HG03103 (cell line): ENCODE data around the gene DLL1.
"Not testable (repeated sequence)": the region's sequence is repeated elsewhere in the genome, so short reads cannot be mapped to it uniquely, and the experiment has no call there.

Experiments used
- ATAC-seq: cut with Tn5 transposase; IDR thresholded peaks from one replicate; pipeline ENCODE4 v1.9.1; 2021; ENCODE audit warnings: low read depth; ENCODE audit not compliant: unreplicated experiment

DLL1 gene

DNA sequence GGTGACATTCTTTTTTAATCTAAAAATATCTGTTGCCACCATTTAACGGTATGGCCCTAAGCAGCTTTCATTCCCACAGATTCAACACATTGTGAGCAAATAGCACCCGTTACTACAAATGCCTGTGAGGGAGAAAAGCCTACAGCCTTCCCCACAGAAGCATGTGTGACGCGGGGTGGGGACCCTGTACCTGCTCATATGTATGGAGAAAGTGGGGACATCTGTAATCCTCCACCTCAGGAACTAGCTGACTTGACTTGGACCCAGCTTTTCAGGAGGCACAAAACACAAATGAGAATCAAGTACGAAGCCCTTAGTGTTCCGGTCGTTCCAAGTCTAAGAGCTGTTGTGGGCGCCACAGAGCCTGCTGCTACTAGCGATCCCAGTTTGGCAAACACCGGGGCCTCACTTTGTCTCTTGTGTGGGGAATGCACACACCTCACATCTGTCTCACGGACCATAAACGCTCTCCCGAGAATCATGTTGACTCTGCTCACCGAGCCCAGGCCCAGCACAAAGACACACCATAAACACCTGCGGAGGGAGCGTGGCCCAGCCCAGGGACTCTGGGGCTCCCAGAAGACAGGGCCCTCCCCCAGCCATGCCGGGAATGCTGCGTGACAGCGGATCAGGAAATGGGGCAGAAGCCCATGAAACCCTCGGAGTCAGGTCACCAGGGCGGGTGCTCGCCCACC is 21.6 kb downstream of the DLL1 start:
- no peak for ATAC-seq

DNA sequence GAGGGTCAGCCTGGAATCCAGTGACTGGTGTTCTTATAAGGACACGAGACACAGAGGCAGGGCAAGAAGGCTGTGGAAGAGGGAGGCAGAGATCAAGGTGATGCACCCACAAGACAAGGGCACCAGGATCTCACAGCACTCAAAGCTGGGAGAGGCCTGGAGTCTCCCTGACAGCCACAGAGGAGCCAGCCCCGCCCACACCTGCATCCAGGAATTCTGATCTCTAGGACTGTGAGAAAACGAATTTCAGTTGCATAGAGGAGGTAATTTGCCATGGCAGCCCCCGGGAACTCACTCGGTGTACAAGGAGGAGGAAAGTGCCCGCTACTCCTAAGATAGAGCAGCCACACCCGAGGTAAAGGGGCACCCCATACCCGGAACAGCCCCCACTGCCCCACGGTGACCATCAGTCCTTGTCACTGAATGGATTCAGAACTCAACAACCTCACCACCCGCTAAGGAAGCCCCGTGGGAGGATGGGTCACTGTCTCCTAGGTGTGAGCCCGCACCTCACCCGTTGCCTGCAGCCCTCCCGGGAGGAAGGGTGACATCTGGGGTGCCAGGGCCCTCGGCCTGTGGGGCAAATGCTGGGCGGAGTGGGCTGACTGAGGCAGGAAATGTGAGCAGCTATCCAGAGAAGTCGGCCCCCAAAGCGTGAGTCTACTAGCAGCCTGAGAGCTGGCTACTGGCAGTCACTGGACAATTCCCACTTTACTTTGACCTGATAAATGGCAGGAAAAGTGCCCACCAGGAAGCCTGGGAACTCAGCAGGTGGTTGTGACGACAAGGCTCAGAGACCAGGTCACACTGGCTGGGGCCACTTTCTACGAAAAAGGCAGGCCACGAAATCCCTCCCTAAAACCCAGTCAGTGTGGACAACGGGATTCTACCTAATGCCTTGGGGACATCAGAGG is 22.4 kb downstream of the DLL1 start:
- no peak for ATAC-seq

DNA sequence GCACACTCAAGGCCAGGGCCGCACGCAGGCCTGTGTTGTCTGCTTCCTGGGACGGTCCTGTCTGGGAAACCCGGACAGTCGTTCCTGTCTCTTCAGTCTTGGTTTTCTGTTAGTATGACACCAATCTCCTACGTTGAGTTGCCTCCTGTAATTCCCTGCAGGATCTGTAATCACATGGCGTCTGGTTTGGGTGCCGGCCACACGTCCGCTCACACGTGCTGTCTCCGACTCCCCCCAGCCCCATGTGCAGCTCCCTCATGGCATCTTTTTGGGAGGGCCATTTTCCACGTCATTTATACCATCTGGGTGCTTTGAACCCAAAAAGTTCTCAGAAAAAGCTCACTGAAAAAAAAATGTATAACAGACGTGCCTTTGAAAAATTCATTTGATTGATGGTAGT is 23.2 kb downstream of the DLL1 start:
- no peak for ATAC-seq

DNA sequence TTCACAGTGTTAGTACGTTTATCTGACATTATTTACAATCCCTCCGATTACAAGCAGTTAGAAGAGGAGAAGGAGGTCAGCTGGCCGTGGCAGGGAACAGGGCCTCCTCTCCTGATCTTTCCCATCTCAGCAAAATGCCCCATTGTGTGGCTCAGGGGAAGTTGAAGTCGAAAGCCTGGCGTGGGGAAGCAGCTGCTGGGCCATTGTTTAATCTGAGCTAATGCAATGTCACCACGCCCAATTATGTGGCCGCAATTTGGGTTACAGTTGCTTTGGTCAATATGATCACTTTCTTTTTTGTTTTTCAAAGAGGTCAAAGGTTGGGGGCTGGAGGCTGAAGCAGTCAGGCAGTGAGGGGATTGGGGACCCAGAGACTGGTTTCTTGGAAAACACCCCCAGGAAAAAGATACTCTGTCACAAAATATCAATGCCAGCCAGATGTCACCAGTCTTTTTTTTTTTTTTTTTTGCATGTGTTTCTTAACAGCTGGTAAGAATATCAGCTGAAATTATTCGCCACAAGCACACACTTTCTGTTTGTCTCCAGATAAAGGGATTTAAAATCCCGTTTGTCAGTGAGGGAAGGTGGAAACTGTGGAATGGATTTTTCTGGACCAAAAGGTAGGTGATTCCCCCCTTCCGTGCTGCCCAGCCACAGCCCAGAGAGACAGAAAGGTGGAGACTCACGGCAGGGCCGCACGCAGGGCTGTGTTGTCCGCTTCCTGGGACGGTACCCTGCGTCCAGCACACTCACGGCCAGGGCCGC is 24.6 kb downstream of the DLL1 start:
- ATAC-seq: no peak

DNA sequence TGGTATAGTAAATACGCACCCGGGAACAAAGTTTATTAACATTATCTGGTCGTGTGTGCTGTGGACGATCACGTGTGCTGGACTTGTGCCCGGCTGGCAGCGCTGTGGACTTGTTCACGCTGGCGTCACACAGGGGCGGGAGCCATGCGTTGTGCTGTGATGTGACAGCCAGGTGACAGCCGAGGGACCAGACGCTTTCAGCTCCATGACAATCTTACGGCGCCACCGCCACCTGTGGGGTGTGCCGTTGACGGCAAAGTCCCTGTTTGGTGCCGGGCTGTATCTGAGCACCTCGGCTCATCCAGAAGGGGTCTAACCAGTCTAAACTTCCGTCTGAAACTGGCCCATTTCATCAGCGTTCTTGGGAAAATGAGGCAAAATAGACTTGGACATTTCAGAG is 25.2 kb downstream of the DLL1 start:
- no peak for ATAC-seq

DNA sequence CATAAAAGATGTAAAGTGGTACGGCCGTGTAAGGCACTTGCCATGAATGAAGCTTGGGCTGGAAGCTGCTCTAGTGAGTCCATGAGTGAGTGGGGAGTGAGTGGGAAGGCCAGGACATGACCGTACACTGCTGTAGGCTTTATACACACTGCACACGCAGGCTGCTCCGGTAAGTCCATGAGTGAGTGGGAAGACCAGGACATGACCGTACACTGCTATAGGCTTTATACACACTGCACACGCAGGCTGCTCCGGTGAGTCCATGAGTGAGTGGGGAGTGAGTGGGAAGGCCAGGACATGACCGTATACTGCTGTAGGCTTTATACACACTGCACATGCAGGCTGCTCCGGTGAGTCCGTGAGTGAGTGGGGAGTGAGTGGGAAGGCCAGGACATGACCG is 26.2 kb downstream of the DLL1 start:
- ATAC-seq: not testable (repeated sequence)

DNA sequence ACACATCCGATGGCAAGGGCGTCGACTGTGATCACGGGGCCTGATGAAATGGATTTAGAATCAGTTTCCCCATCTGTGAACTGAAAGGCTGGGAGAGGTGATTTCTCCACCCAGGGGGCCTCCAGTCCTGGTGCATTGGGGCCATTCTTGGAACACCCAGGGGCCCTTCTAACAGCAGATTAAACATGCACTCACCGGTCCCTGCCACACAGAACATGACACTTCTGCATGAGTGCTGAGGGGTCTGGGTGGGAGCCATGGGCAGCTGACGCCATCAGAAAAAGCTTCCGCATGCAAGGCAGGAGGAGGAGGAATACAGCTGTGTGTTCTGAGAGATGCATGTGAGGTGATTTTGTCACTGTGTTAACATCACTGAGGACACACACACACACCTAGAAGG is 26.8 kb downstream of the DLL1 start:
- no peak for ATAC-seq

DNA sequence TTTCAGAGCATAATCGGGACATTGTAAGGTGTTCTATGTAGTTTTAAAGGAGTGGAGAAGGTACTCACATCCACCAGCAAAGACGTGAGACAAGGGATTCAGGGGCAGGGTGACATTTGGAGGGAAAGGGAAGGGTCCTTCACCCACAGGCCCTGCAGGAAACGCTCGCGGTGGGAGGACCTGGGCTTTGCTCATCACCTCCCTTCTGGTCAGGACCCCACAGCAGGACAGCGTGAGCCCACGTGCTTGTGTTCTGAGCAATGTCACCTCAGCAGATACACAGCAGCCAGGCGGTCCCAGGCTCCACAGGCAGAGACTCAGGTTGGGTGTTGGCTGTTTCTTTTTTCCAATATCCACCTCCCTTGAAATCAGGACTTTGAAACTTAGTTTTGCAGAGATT is 27.5 kb downstream of the DLL1 start:
- ATAC-seq: no peak

DNA sequence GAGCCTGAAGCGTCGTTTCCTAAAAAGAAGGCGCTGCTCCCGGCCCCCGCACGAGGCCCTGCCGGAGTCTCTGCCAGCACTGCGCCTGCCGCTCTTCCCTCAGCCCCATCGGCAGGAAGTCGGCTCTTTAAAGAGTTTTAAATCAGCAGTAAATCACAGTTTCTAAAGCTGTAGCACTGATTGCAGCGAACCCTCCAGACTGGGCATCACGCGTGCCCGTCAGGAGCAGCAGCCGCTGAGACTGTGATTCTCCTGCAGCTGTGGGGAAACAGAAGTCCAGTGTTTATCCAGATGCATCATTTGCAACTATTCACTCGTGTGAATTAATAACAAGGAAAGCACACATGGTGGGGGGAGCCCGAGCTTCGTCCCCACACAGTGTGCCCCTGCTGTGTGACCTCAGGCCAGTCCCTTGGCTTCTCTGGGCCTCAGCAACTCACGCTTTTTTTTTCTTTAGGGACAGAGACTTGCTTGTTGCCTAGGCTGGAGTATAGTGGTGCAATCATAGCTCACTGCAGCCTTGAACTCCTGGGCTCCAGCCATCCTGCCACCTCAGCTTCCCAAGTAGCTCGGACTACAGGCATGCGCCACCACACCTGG is 28.3 kb downstream of the DLL1 start:
- ATAC-seq: no peak

DNA sequence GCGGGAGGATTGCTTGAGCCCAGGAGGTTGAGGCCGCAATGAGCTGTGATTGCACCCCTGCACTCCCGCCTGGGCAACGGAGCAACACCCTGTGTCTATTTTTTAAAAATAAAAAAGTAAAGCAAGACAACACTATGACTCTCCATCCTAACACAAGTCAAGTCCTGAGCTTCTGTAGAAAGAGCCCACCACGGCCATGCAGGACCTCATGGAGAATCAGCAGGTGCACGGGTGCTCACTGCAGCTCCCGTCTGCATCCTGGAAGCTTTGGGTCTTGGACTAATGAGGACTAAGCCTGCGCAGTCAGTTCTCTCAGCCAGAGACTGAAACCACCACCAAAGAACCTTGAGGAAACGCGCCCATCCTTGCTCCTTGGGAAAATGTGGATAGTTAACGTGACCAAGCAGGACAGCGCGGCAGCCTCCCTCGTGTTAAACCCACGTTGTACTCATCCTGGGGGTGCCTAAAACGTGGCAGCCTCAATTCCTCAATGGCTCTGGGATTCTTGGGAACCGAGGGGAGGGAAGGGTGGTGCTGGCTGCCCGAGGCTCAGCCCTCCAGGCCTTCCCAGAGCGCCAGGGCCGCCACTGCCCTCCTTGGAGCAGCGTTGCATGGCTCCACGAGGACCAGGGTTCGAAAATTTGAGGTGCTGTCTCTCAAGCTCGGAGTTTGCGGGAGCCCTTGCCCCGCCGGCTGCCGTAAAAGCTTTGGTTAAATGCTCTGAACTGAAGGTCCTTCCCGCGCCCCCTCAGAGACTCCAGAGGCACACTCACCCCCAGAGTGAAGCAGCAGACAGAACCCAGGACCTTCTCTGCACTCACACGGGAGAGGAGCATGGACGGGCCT is 29.0 kb downstream of the DLL1 start:
- no peak for ATAC-seq

DNA sequence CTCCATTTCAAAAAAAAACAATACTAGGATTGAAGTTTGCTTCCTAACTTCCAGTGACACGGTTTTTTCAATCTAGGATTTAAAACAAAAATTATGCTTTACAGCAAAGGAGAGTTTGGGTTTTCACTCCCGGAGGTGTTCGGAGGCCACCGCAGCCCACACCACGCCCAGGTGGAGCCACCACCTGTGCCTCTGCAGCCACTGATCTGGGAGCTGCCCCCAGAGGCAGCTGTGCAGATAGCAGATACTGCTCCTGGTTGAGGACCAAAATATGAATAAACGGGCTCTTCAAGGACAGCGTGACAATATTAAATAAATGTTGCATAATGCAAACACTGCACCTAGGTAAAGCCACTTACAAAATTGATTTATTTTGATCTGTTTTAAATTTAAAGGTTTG is 30.2 kb downstream of the DLL1 start:
- ATAC-seq: no peak

DNA sequence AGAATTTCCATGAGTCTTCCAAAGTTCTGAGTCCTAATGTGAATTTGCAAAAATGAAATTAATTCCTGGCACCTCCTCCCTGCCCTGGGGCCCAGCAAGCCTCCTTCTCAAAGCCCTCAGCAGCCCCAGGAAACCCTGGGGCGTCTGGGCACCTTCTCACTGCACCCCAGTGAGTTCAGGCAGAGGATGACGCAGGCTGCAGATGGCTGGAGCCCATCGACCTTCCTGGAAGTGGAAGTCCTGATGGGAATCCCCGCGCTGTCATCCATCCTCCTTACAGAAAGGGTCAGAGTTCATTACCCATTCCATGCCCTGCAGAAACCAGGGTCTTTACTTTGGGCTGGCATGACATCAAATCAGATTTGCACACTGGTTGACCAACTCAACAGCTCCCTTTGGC is 31.6 kb downstream of the DLL1 start:
- no peak for ATAC-seq

DNA sequence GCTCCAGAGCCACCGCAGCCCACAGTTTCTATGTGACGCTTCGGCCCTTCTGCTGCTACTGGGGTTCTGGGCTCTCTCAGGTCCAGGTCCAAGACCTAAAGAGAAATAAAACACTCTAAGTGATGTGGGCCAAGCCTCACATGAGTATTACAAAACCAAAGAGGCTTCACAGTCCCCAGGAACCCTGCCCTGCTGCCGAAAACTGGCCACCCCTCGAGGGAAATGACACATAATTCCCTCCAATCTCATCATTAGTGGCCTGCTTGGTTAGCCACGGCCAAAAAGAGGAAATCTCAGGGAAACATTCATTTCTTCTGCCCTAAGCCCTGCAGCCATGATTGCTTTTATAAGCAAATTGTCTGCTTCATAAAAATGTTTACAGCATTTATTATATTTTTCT is 32.5 kb downstream of the DLL1 start:
- no peak for ATAC-seq

DNA sequence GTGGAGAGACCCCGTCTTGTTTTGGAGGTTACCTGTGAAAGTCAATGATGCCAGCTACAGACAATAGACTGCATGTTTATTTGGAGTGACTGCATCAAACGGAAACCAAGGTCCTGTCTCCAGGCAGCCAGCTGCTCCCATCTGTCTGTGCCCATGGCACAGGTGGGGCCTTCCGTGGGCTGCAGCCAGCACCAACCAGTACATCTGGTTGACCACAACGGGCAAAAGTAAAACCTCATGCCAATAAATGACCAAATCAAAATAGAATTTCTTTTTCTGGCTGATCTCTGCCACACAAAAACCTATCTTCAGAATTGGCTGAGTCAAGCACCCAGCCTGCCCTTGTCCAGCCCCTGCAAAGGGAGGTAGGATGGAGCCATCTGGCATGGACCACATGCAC is 33.5 kb downstream of the DLL1 start:
- ATAC-seq: no peak

DNA sequence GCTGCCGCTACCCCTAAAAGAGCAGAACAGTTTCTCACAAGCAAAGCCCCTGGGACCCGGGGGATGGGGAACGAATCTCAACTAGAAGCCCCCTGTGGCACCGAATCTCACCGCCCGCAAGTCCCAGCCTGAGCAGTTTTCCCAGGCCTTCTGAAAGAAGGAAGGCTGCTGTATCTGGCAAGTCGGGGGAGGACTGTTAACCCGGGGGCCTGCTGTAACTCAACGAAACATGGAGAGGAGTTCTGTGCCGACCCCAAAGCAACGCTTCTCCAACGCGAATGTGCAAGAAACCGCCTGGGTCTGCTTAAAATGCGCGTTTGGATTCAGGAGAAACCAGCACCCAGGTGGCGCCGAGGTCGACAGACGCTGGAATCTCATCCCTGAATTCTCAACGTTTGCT is 34.2 kb downstream of the DLL1 start:
- ATAC-seq: no peak

DNA sequence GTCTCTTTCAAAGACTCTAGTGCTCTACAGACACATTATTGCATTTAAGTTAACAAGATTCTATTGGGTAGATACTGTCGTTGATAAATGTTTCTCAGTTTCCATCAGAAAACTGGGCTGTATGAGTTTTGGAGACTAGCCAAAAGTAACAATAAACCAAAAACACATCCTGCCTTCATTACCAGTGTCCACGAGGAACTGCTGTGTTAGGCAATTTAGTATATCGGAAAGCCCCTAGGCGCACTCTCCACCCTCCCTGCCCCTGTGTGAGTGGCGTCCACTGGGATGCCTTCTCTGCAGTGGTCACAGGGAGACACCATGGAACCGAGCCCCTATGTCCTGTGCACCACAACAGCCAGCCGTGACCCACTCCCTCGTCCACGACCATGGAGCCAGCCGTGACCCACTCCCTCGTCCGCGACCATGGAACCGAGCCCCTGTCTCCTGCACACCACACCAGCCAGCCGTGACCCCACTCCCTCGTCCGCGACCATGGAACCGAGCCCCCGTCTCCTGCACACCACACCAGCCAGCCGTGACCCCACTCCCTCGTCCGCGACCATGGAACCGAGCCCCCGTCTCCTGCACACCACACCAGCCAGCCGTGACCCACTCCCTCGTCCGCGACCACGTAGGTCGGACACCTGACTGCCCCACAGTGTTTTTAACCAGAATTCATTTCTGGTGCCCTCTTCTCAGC is 35.3 kb downstream of the DLL1 start:
- ATAC-seq: no peak

DNA sequence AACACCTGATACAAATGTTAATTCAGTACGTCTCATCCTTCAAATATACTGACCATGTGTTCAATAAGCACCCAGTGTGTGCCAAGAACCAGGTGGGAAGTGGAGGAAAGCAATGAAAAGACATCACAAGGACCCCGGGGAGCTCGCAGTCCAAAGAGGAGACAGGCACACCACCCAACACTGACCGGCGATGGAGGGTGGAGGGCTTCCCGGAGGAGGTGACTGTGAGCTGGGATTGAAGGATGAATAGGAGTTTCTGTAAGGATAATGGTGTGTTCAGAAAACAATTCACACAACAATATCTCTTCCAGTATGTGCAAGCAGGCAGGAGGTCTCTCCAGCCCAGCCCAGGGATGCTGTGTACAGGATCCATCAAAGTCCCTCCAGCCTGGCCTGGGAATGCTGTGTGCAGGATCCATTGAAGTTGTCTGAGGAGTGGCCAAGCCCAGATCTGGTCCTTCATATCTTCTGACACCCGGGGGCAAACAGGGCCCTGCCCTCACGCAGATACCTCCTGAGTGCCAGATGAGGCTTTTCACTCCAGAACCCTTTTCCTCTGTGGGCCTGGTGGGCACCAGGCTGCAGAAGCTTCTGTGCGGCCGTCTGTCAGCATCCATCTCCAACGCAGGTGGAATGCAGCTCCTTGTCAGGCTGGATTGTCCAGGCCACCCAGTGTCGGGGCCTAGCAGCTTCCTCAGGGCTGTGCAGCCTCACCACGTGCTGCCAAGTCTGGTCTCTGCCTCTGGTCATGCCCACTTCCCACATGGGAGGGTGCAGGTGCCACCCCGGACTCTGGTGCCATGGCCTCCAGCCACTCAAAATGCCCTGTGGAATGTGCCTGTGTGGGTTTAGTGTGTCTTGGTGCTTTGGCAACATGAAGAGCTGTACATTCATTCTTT is 36.3 kb downstream of the DLL1 start:
- no peak for ATAC-seq

DNA sequence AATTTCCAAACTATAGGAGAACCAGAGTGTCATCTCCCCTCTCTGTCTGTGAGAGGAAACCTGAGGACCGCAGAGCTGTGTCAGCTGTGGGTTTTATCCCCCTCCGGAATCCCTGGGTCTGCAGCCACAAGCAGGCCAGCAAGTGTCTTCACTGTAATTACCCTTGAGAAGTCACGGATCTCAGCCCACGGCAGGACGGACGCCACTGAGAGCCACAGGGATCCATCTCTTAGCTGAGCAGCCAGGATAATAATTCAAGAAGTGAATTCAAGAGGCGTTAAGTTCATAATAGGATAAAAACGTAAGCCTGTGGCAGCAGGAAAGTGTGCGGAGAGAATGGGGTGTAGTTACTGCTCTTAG is 37.0 kb downstream of the DLL1 start:
- no peak for ATAC-seq
